ENCODE measurements around the gene SPSB3.

- TF ChIP-seq PRDM1 (tag by site-specific recombination; IDR thresholded peaks at IDR 0.05) (no peak), ZNF610 (tag by site-specific recombination; IDR thresholded peaks at IDR 0.05; ENCODE audit: borderline replicate concordance) (no peak), ZNF791 (tag by site-specific recombination; IDR thresholded peaks at IDR 0.05) (no peak), ZNF311 (tag by site-specific recombination; IDR thresholded peaks at IDR 0.05; ENCODE audit: borderline replicate concordance) (no peak), ZNF510 (tag by site-specific recombination; IDR thresholded peaks at IDR 0.05; ENCODE audit: insufficient replicate concordance) (no peak), KLF10 (tag by site-specific recombination; IDR thresholded peaks at IDR 0.05) (no peak), PATZ1 (tag by site-specific recombination; IDR thresholded peaks at IDR 0.05) (no peak), ZNF140 (tag by site-specific recombination; IDR thresholded peaks at IDR 0.05) (no peak), ZNF174 (tag by site-specific recombination; IDR thresholded peaks at IDR 0.05) (no peak), PBX3 (CRISPR knock-in tag; IDR thresholded peaks at IDR 0.05) (no peak)
- TF ChIP-seq, protein P1, sequence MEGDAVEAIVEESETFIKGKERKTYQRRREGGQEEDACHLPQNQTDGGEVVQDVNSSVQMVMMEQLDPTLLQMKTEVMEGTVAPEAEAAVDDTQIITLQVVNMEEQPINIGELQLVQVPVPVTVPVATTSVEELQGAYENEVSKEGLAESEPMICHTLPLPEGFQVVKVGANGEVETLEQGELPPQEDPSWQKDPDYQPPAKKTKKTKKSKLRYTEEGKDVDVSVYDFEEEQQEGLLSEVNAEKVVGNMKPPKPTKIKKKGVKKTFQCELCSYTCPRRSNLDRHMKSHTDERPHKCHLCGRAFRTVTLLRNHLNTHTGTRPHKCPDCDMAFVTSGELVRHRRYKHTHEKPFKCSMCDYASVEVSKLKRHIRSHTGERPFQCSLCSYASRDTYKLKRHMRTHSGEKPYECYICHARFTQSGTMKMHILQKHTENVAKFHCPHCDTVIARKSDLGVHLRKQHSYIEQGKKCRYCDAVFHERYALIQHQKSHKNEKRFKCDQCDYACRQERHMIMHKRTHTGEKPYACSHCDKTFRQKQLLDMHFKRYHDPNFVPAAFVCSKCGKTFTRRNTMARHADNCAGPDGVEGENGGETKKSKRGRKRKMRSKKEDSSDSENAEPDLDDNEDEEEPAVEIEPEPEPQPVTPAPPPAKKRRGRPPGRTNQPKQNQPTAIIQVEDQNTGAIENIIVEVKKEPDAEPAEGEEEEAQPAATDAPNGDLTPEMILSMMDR (tag by site-specific recombination; IDR thresholded peaks at IDR 0.05), result no peak
Measured at GRCh38 chr16:1820096-1820945, 38.0 kb upstream of the SPSB3 start.
